DOHH2 (cell line): ENCODE measurements around the gene HMCN2.

ENCODE experiments used
- H3F3A ChIP-seq: fragments of 200-600 bp; sonication (generic), shearing (Covaris generic); 2 replicates; pipeline ENCODE4 v1.6.0; 2016; ENCODE audit warnings: antibody characterized with exemption, mild to moderate bottlenecking; ENCODE audit not compliant: control insufficient read depth, insufficient read depth
- H3K27ac ChIP-seq: fragments of 200-600 bp; sonication (generic); 2 replicates; pipeline ENCODE4 v1.5.1; 2014; ENCODE audit warnings: low read depth, mild to moderate bottlenecking, low read length, moderate library complexity
- H3K27me3 ChIP-seq: fragments of 200-600 bp; sonication (generic); 2 replicates; pipeline ENCODE4 v1.6.1; 2014; ENCODE audit warnings: mild to moderate bottlenecking, low read length, mixed read lengths; ENCODE audit not compliant: control insufficient read depth
- H3K36me3 ChIP-seq: fragments of 200-600 bp; sonication (generic); 2 replicates; pipeline ENCODE4 v1.6.1; 2014; ENCODE audit warnings: mild to moderate bottlenecking, low read length, moderate library complexity, mixed read lengths; ENCODE audit not compliant: control insufficient read depth
- H3K4me1 ChIP-seq: fragments of 200-600 bp; sonication (generic); 2 replicates; pipeline ENCODE4 v1.6.1; 2014; ENCODE audit warnings: mild to moderate bottlenecking, low read length, mixed read lengths; ENCODE audit not compliant: control insufficient read depth
- H3K4me2 ChIP-seq: fragments of 200-600 bp; sonication (generic); 2 replicates; pipeline ENCODE4 v1.6.0; 2014; ENCODE audit warnings: mild to moderate bottlenecking, low read length, moderate library complexity
- H3K4me3 ChIP-seq: fragments of 200-600 bp; sonication (generic); 2 replicates; pipeline ENCODE4 v1.5.1; 2014; ENCODE audit warnings: mild to moderate bottlenecking, low read length, mixed read lengths
- H3K79me2 ChIP-seq: fragments of 200-600 bp; sonication (generic); 2 replicates; pipeline ENCODE4 v1.6.1; 2014; ENCODE audit warnings: mild to moderate bottlenecking, low read length, mixed read lengths; ENCODE audit not compliant: control insufficient read depth
- H3K9me2 ChIP-seq: fragments of 200-600 bp; sonication (generic); replicated peaks from 2 replicates; pipeline ENCODE4 v1.6.1; 2014; ENCODE audit warnings: mild to moderate bottlenecking, low read length, mixed read lengths; ENCODE audit not compliant: control insufficient read depth
- H3K9me3 ChIP-seq: fragments of 200-600 bp; sonication (generic); 2 replicates; pipeline ENCODE4 v1.6.1; 2014; ENCODE audit warnings: antibody characterized with exemption, low read length, mixed read lengths; ENCODE audit not compliant: control insufficient read depth, insufficient read depth
- H4K20me1 ChIP-seq: fragments of 200-600 bp; sonication (generic); 2 replicates; pipeline ENCODE4 v1.6.0; 2014; ENCODE audit warnings: low read depth, mild to moderate bottlenecking, antibody characterized with exemption, low read length, moderate library complexity; ENCODE audit not compliant: control insufficient read depth, insufficient read depth
- EZH2phosphoT487 ChIP-seq: fragments of 200-600 bp; sonication (generic); IDR thresholded peaks from 2 replicates; pipeline ENCODE4 v1.6.1; 2017; ENCODE audit warnings: borderline replicate concordance, mild to moderate bottlenecking, antibody characterized with exemption, low read length, moderate library complexity, mixed read lengths
- TF ChIP-seq, protein P1 (sequence below): fragments of 200-600 bp; sonication (generic); IDR thresholded peaks from one replicate; pipeline ENCODE4 v1.5.1; 2014; ENCODE audit warnings: antibody characterized with exemption, mild to moderate bottlenecking, low read depth, low read length; ENCODE audit not compliant: poor library complexity, severe bottlenecking

The HMCN2 gene

GRCh38 chr9:130414081-130414731, 148.6 kb downstream of the HMCN2 start:
- Histone ChIP-seq H3K79me2 (no peaks in the 10 kb centered on the region), H3K27ac (no peak overlapping the region), H3F3A (no peaks in the 10 kb centered on the region), H3K9me2 (no peaks in the 10 kb centered on the region), H4K20me1 (no peaks in the 10 kb centered on the region), H3K4me1 (no peaks in the 10 kb centered on the region), H3K9me3 (no peaks in the 10 kb centered on the region), H3K36me3 (no peaks in the 10 kb centered on the region), H3K4me3 (no peak overlapping the region), H3K4me2 (no peak overlapping the region), H3K27me3 (no peaks in the 10 kb centered on the region)
- TF ChIP-seq EZH2phosphoT487 = no peak
- TF ChIP-seq, protein P1, sequence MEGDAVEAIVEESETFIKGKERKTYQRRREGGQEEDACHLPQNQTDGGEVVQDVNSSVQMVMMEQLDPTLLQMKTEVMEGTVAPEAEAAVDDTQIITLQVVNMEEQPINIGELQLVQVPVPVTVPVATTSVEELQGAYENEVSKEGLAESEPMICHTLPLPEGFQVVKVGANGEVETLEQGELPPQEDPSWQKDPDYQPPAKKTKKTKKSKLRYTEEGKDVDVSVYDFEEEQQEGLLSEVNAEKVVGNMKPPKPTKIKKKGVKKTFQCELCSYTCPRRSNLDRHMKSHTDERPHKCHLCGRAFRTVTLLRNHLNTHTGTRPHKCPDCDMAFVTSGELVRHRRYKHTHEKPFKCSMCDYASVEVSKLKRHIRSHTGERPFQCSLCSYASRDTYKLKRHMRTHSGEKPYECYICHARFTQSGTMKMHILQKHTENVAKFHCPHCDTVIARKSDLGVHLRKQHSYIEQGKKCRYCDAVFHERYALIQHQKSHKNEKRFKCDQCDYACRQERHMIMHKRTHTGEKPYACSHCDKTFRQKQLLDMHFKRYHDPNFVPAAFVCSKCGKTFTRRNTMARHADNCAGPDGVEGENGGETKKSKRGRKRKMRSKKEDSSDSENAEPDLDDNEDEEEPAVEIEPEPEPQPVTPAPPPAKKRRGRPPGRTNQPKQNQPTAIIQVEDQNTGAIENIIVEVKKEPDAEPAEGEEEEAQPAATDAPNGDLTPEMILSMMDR = no peak

DNA sequence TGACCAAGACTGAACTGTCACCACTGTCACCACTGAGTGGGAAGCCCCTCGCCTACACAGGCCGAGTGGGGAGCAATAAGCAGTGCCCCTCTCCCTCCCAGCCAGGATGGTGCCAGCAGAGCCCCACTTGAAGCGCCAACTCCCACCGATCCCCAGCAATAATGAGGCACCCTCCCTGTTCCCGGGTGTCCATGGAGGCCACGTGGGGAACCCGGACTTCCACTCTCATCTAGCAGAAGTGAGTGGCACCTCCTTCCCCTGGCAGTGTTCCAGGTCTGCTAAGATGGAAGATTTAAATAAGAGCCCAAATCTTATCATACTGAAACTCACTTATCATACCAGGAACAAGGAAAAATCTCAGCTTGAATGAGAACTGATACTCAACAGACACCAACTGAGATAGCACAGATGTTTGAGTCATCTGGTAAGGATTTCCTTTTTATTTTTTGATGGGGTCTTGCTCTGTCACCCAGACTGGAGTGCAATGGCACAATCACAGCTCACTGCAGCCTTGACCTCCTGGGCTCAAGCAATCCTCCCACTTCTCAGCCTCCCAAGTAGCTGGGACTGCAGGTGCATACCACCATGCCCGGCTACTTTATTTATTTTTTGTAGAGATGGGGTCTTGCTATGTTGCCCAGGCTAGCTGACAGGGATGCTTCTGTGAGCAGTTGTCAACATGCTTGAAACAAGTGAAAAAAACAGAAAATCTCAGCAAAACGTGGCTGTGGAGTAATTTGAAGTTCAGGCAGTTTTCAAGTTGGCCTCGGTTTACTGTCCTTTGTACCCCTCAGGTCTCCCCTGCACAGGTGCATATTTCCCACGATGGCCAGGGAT, 149.6 kb downstream of the HMCN2 start:
- H3K9me3 ChIP-seq = no peaks in the 10 kb centered on the region
- no peak for TF ChIP-seq EZH2phosphoT487
- TF ChIP-seq, protein P1 = no peak
- no peaks in the 10 kb centered on the region for H3K36me3 ChIP-seq
- H3K79me2 ChIP-seq = no peaks in the 10 kb centered on the region
- H3K27ac ChIP-seq = no peak overlapping the region
- H4K20me1 ChIP-seq = no peaks in the 10 kb centered on the region; the same call in 1 of the 2 replicates
- H3K4me2 ChIP-seq = no peak overlapping the region
- H3K27me3 ChIP-seq = no peaks in the 10 kb centered on the region
- H3F3A ChIP-seq = no peaks in the 10 kb centered on the region
- H3K4me3 ChIP-seq = no peak overlapping the region
- no peaks in the 10 kb centered on the region for H3K4me1 ChIP-seq
- H3K9me2 ChIP-seq = no peaks in the 10 kb centered on the region

- Histone ChIP-seq H3K79me2 (no peaks in the 10 kb centered on the region), H3F3A (no peaks in the 10 kb centered on the region), H3K9me2 (no peaks in the 10 kb centered on the region), H3K27ac (no peak overlapping the region), H3K4me3 (no peak overlapping the region), H3K4me1 (no peaks in the 10 kb centered on the region), H4K20me1 (no peaks in the 10 kb centered on the region; the same call in 1 of the 2 replicates), H3K36me3 (no peaks in the 10 kb centered on the region), H3K9me3 (no peaks in the 10 kb centered on the region), H3K27me3 (peaks cover 6% of the 10 kb centered on the region; the same call in 1 of the 2 replicates), H3K4me2 (no peak overlapping the region)
- no peak for TF ChIP-seq EZH2phosphoT487
- TF ChIP-seq, protein P1 = no peak
These were observed 152.0 kb downstream of the HMCN2 start for GRCh38 chr9:130417602-130418001.
